HG03575 (cell line): Measurements from ENCODE around the gene MRGPRG.

Experiments used
- ATAC-seq: cut with Tn5 transposase; IDR thresholded peaks from one replicate; pipeline ENCODE4 v1.9.1; 2021; ENCODE audit not compliant: unreplicated experiment, insufficient number of reproducible peaks, low FRiP score; ENCODE audit errors: extremely low read depth

Gene MRGPRG

DNA sequence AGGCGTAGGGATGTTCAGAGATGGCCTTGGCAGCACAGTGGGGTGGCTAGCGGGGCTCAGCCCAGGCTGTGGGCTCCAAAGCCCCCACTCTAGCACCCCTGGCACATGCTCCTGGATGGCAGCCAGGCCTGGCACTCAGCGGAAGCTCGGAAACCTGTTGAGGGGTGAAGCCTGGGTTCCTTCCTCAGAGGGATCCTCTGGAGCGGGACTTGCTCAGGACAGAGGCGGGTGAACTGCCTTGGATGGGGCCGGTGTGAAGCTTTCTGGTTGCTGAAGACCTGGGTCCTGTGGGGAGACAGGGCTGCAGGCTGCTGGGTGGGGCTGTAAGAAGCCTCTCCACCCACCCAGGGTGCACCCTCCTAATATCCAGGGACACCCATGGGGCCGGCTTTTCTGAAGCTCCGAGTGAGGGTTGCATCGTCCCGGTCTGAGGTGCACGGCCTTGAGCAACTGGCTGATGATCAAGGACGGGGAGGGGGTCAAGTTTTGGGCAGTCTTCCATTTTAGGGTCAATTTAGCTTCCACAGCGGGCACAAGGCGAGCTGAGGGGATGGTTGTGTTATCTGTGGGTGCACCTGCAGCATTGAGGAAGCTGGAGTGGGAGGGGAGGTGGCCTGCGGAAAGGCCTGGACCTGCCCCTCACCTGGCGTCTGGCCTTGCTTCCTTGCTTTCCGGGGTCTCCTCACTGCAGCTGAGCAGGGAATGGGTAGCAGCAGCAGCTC is 8.4 kb upstream of the MRGPRG start:
- ATAC-seq = no peak

DNA sequence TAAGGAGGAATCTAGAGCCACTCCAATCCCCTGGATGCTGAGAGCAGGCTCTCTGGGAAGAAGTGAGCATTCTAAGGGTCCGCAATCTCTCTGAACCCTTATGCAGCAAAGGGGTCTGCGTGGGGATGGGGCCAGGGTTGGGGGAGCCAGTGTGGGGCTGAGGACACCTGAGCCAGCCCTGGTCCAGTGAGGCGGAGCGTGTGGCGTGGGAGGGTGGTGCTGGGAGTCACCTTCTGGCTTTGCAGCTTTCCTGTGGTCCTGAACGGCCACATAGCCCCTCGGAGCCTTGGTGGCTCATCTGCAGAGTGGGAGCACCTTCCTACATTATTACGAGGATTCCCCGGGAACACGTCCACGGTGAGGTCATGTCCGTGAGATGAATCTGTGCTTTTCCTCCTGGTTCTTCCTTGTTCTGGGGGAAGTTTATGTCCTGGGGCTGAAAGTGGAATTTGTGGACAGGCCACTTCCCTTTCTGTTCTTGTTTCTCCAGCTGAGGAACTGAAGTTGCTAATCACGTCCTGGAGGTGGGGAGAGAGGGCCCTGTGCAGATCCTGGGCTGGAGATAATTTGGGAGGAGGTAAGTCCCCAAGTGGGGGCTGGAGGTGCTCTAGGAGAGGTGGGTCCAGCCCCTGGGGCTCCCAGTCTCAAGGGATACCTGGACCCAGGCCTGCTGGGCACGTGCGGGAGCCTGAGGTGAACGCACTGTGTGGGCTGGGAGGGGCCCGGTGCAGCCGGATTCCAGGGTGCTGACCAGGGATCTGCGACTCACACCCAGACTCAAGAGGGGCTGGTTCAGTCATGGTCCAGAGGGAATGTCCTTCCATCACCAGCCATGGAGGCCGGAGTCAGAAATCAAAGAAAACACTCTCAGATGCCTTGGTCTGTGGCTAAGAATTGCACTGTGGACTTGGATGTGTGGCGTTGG is 7.5 kb upstream of the MRGPRG start:
- ATAC-seq = no peak

DNA sequence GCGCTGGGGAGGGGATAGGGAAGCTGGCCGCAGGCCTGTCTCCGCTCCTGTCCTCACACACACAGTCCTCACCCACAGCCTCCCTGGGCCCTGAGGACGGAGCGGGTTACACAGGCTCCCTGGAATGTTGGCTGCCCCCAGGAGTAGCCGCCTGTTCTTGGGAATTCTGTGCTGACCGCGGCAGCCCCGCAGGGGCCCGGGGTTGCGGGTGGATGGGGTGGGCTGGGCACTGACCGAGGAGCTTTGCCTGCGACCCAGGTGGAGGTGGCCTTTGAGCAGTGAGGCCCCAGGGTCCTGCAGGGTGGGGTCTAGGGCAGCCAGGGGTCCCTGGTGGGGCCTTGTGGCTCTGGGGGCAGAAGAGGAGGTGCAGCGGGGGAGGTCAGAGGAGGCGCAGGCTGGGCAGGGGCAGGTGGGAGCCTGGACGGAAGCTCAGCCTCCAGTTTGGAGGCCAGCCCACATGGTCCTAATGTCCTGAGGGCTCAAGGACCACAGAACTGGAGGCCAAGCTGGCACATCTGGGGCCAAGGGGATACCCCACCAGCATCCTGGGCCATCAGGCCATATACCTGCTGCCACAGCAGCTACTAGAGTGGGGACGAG is 6.6 kb upstream of the MRGPRG start:
- ATAC-seq = no peak

DNA sequence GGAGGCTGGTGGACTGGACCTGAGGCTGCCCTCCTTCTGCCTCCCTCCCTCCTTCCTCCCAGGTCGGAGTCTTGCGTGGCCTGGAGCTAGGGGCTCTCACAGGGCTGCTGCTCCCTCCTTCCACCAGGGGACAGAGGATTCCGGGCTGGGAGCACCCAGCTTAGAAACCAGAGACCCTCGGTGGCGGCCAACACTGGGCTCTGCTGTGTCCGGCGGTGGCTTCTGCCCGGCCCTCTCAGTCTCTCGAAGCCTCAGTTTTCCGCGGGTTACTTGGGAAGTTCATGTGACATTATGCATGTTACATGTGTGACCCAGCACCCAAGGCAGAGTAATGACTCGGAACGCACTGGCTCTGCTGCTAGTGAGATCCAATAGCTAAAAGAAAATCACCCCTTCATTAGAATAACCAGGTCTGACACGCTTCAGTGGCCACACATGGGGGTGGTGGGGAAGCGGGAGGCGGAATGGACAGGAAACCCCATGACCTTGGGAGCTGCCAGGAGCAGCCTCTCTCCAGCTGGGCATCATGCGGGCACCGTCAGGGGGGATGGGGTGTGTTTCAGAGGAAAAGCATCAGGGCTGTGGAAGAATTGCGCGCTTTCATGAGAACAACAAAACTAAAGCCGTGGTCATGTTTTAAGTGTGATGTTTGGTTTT is 5.9 kb upstream of the MRGPRG start:
- no peak for ATAC-seq

DNA sequence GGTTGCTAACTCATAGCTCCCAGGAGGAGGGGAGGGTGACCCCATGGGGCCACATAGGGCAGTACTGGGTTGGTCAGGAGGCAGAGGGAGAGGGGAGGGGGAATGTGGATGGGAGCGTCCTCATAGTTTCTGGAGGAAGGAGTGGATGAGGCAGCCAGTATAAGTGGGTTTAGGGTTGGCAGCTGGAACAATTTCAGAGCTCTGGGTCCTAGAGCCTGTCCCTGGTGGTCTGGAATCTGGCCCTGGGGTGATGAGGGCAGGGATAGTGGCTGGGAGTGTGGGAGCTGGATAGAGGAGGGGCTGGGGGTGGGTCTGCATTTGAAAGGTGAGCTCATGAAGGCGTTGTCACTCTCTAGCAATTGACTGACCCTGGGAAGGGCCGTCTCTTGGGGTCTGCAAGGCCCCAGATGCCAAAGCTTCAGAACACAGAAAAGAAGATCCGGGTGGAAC is 5.3 kb upstream of the MRGPRG start:
- no peak for ATAC-seq

DNA sequence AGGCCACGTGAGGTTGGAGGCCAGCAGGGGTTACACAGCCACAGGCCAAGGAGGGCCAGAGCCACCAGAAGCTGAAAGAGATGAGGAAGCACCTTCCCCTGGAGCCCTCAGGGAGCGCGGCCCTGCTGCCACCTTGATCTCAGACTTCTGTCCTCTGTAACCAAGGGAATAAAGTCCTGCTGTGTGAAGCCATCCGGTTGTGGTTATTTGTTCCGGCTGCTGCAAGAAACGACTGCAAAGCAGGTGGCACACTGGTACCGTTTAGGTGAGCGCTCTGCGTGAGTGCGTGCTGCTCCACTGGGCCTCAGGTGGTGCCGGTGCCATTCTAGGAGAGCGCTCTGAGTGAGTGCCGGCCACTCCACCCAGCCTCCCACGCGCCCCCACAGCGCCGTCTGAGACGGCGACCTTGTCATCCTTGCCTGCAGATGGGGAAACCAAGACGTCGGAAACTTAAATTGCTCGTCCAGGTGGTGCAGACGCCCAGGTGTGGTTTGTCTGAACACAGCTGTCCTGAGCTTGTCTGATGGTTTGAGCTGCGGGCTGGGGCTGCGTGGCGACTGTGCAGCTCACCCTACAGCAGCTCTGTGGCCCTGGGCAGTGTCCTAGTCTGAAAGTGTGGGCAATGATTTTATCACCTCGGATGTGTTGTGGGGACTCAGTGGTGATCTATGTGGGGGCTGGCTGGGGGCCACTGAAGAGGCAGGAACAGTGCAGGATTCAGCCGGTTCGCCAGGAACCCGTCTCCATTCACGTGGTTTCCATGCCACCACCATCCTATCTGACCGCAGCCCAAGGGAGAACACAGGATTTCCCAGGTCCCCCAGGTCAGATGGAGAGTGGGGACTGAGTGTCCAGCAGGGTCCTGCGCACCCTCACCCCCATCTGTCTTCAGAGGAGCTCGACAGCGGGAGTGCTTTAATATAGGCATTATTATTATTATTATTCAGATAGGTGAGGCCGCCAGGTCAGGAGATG is 4.6 kb upstream of the MRGPRG start:
- ATAC-seq = no peak

DNA sequence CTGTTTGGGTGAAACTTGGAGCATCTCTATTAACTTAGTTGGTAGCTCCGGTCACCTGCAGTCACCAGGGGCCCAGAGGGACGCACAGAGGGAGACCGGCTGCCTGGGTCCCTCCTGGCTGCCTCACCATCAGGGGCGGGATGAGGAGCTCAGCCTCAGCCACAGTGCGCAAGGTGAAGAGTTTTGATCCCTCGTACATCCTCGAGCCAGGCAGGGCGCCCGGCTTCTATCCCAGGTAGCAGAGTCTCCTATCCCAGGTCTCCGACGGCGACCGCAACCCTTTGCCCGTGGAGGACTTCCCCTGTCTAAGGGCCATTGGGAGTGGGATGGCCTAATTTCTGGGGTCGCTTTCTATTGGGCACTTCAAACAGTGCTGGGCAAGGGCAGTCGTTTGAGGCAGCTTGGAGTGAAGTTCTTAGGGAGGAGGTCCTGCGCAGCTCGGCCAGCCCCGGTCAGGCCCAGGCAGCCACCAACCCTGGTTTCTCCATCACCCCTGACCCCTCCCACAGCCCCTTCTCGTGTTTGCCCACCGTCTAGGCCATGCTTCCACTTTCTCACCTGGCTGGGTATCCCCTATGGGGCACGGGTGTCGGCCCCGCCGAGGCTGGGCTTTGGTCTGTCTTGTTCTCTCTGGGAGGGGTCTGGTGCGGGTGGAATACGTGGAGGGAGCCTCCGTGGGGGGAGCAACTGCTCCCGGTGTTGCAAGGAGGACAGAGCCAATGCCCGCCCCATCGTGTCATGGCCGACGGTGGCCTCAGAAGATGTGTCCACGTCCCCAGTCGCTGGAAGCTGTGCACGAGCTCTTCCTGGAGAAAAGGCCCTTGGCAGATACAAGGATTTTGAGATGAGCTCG is 3.6 kb upstream of the MRGPRG start:
- ATAC-seq = no peak

DNA sequence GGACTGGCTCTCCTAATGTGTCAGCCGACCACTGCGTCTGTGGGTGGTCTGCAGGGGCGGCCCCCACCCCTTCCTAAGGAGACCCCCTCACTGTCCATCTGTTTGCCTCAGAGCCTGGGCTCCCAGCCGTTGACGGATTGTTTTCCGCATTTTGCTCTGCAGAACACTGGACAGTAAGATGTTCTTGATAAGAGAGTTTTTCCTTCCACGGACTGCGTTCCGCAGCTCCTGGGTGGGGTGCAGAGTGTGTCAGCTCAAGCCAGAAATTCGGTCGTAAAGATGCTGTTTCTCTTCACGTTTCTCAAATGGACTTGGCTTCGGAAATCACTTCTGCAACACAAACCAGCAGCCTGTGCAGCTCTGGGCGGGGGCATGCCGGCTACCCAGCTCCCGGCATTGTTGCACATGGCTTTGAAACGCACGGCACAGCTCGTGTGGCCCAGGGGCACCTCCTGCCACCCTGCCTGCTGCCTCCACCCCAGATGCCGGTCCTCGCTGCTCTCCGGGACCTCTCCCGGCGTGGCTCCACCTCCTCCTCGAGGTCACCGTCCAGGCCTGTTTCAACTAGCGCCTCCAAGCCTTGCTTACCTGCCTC is 2.9 kb upstream of the MRGPRG start:
- no peak for ATAC-seq

DNA sequence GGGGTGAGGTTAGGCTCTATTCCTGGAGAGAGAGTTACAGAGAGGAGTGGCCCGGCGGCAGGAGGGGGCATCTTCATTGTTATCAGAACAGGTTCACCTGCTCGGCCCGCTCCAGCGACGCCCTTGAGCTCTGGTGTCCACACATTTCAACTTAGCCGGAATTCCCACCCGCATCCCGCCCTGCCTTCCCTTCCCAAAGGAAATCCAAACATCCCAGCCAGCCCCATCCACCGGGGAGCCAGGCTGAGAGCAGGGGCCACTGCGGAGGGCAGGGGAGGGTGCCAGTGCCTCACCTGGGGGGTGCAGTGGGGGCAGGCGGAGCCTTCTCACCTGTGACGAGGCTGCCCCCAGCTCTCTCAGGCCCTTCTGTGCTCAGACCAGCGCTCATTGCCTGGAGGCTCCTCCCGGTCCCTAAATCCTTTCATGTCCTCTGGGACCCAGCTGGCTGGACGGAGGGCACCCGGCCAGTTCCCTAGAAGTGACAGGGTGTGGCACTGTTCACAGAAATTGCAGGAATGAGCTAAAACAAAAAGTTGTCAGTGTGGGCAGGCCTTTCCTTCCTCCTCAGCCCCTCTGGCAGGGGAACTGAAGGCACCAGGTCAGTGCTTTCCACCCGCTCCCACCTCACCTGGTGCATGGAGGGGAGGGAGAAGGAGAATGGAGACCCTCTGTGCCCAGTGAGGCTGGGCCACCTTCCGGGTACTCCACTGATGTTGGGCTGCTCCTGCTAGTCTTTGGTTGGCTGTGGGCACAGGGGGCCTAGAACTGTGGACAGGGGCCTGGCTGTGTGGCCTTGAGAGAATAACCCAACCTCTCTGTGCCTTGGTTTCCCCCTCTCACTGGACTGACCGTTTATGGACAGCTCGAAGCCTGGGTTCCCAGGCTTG is 2.2 kb upstream of the MRGPRG start:
- no peak for ATAC-seq

DNA sequence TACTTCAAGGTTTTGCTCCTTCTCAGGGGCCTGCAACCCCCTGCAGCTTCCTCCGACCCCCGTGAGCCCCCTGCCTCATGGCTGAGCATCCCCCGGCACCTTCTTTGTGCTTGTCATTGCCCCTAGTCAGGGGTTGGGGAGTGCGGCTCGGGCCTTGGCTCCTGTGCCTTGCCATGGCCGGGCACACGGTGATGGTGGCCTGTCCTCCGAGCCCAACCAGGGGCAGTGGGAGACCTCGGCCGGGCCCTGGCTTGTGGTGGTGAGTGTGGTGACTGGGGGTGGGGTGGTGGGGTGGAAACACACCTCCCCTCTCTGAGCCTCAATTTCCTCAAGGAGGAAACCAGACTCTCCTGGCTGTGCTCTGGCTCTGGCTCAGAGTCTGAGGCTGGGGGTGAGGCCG is 1.5 kb upstream of the MRGPRG start:
- ATAC-seq = no peak

DNA sequence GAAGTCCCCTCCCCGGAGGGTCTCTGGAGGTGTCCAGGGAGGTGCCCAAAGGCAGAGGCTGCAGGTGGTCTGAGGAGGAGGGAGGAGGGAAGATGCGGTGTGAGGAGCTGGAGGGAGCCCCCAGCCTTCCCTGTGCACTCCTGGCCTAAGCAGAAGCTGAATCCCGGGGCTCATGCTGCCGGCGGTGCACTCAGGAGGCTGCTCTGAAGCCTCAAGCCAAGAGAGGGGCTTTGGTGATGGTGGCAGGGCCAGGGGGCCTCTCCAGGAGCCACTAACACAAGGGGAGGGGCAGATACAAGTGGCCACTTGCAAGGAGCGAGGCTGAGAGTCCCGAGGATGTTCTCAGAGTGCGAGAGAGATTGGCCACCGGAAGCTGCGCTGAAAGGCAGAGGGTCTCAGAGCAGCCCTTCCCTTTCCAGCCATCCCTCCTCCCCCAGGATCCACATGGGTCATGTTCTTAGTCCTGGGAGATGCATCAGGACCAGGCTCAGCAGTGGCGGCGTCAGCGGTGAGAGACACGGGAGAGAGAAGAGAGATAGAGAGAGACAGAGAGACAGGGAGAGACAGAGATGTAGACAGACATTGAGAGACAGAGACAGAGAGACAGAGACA is 774 bp upstream of the MRGPRG start:
- no peak for ATAC-seq

DNA sequence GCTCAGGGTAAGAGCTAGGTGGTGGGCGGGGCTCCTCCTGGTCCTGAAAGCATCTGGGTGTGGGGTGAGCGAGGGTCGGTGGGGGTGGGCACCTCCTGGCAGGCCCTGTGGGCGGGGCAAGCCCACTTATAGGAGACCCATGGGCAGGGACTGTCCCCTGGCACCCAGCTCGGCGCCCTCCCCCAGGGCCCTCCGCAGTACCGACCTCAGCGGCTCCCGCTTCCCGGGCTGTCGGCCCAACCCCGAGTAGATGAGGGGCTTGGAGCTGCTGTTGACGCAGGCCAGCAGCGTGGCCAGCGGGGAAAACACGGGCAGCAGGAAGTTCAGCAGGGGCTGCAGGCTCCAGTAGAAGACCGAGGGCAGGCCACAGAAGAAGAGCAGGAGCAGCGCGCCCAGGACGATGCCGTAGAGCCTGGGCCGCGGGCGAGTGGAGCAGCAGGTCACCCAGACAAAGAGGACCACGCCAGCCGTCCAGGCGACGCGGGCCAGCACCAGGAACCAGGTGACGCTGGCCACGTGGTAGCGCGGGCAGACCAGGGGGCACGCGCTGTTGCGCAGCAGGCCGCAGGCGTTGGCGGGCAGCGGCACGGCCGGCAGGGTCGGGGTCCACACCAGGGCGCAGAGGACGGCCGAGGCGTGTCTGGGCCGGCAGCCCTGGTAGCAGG is 663 bp downstream of the MRGPRG start:
- no peak for ATAC-seq

DNA sequence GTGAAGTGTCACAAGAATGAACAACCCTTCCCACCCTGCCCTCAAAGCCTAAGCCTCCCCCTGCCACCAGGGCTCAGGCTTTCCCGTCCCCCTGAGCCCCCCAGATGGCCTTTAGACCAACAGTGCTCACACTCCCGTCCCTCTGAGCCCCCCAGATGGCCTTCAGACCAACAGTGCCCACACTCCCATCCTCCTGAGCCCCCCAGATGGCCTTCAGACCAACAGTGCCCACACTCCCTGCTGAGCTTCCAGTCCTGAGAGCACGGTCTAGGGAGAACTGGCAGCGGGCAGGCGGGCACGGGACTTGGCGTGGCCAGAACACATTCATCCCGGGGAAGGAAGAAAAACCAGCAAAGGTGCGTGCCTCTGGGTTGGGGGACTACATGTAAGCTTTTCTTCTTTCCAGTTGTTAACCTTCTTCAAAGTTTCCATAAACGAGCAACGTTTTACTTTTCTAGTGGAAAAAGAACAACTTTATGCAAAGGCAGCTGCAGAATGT is 2.5 kb downstream of the MRGPRG start:
- ATAC-seq = no peak

DNA sequence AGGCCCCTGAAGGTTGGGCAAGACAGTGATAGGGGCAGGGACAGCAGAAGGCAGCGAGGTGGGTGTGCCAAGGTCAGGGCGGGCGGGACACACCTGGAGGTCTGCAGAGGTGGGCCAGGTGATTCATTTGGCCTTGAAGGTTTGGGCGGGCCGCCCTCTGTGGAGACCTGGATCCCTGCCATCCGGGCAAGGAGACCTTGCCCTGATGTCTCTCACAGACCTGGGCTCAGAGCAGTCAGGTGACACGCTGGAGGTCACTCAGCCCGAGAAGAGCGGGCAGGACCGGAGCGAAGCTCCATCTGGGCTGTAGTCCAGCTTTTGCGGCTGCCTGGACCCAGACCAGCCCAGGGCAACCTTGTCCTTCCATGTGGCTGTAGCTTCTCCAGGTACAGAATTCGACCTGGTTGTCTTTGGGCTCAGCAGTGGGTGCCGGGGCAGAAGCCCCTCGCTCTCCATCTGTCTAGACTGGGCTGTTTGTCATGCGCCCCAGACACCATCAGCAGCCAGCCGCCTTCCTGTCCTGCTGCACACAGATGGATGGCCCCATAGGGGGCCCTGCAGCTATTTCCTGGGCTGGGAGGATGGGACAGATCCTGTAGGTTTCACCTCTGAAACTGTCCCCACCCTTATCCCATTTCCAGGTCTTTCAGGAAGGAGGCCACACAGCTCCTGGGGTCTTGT is 3.1 kb downstream of the MRGPRG start:
- no peak for ATAC-seq

DNA sequence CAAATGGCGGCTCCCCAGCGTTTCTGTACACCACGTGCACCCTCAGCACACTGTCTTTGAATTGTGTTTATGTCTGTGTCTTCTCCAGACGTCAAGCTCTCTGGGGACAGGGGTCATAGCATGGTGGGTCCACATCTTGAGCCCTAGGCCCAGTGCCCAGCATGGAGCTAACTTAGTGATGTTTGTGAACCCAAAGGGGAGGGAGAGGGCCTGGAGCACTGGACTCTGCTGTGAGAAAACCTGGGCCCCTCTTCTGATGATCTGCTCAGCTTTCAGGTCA is 4.3 kb downstream of the MRGPRG start:
- ATAC-seq = no peak
